ENCODE results near the gene OSBPL7.

DNA sequence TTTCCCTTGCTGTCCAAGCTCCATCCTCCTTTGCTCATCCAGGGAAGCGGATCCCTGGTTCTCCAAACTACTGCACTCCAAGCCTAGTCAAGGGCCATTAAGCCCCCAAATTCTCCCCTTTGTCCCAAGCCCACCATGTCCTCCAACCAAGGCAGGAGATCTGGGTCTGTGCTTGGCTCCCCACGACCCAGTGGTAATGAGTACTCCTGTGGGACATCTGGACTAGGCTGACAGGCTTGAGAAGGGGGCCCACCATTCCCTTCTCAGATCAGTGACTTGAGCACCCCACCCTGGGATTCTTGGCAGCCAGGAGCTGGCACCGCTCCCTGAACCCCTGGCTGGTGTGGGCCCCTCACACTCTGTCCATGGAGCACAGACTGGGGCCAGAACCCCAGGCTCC lies 17.1 kb downstream of the OSBPL7 start:
- TF ChIP-seq RAD21 (conservative IDR thresholded peaks at IDR 0.05 in 1 of 2, IDR thresholded peaks at IDR 0.05 in 1 of 2) (no peak), BHLHE40 (IDR thresholded peaks at IDR 0.05; ENCODE audit: low read depth, low read length) (no peak), MYC (IDR thresholded peaks at IDR 0.05; ENCODE audit: borderline replicate concordance, low read length) (no peak), USF2 (IDR thresholded peaks at IDR 0.05) (no peak), FOXS1 (CRISPR knock-in tag; IDR thresholded peaks at IDR 0.05) (no peak), REST (IDR thresholded peaks at IDR 0.05) (no peak), FOSL2 (IDR thresholded peaks at IDR 0.05) (no peak), FOSL2 (CRISPR knock-in tag; IDR thresholded peaks at IDR 0.05) (no peak), ESRRA (IDR thresholded peaks at IDR 0.05; ENCODE audit: borderline replicate concordance, low read length) (no peak), POLR2A (IDR thresholded peaks at IDR 0.05; ENCODE audit: low read length) (no peak)
- TF ChIP-seq, protein P1, sequence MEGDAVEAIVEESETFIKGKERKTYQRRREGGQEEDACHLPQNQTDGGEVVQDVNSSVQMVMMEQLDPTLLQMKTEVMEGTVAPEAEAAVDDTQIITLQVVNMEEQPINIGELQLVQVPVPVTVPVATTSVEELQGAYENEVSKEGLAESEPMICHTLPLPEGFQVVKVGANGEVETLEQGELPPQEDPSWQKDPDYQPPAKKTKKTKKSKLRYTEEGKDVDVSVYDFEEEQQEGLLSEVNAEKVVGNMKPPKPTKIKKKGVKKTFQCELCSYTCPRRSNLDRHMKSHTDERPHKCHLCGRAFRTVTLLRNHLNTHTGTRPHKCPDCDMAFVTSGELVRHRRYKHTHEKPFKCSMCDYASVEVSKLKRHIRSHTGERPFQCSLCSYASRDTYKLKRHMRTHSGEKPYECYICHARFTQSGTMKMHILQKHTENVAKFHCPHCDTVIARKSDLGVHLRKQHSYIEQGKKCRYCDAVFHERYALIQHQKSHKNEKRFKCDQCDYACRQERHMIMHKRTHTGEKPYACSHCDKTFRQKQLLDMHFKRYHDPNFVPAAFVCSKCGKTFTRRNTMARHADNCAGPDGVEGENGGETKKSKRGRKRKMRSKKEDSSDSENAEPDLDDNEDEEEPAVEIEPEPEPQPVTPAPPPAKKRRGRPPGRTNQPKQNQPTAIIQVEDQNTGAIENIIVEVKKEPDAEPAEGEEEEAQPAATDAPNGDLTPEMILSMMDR (IDR thresholded peaks at IDR 0.05): no peak
- TF ChIP-seq, protein P2, sequence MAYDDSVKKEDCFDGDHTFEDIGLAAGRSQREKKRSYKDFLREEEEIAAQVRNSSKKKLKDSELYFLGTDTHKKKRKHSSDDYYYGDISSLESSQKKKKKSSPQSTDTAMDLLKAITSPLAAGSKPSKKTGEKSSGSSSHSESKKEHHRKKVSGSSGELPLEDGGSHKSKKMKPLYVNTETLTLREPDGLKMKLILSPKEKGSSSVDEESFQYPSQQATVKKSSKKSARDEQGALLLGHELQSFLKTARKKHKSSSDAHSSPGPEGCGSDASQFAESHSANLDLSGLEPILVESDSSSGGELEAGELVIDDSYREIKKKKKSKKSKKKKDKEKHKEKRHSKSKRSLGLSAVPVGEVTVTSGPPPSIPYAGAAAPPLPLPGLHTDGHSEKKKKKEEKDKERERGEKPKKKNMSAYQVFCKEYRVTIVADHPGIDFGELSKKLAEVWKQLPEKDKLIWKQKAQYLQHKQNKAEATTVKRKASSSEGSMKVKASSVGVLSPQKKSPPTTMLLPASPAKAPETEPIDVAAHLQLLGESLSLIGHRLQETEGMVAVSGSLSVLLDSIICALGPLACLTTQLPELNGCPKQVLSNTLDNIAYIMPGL (CRISPR knock-in tag; IDR thresholded peaks at IDR 0.05; ENCODE audit: borderline replicate concordance): no peak
